ENCODE measurements around the gene EXOC6B.

Gene EXOC6B

GRCh38 chr2:72148837-72149555, 676.8 kb downstream of the EXOC6B start:
- H3K4me2 ChIP-seq (ENCODE audit: insufficient read depth, low read length), result no peak overlapping the region
- H3K4me3 ChIP-seq (ENCODE audit: low read depth in 1 of 2, low read length in 2 of 2), result no peak overlapping the region
- no peaks in the 10 kb centered on the region for H3K4me1 ChIP-seq (ENCODE audit: insufficient read depth, low read length)
- DNase-seq, result no peak
- no peaks in the 10 kb centered on the region for H3K79me2 ChIP-seq (ENCODE audit: insufficient read depth, low read length)
- no peak overlapping the region for H3K27ac ChIP-seq (ENCODE audit: low read length)
- H2AFZ ChIP-seq (ENCODE audit: low read depth, low read length), result no peak overlapping the region
- peaks cover 2% of the 10 kb centered on the region for H3K27me3 ChIP-seq (ENCODE audit: insufficient read depth, low read length, poor library complexity)
- H3K9me3 ChIP-seq (ENCODE audit: insufficient read depth, low read length, severe bottlenecking), result peaks cover 3% of the 10 kb centered on the region
- no peak for ATAC-seq (ENCODE audit: insufficient read depth, low read depth)
- no peaks in the 10 kb centered on the region for H4K20me1 ChIP-seq (ENCODE audit: insufficient read depth, low read length)
- H3K9ac ChIP-seq (ENCODE audit: low read depth, low read length), result no peak overlapping the region
- TF ChIP-seq, protein P1, sequence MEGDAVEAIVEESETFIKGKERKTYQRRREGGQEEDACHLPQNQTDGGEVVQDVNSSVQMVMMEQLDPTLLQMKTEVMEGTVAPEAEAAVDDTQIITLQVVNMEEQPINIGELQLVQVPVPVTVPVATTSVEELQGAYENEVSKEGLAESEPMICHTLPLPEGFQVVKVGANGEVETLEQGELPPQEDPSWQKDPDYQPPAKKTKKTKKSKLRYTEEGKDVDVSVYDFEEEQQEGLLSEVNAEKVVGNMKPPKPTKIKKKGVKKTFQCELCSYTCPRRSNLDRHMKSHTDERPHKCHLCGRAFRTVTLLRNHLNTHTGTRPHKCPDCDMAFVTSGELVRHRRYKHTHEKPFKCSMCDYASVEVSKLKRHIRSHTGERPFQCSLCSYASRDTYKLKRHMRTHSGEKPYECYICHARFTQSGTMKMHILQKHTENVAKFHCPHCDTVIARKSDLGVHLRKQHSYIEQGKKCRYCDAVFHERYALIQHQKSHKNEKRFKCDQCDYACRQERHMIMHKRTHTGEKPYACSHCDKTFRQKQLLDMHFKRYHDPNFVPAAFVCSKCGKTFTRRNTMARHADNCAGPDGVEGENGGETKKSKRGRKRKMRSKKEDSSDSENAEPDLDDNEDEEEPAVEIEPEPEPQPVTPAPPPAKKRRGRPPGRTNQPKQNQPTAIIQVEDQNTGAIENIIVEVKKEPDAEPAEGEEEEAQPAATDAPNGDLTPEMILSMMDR (IDR thresholded peaks at IDR 0.05; ENCODE audit: borderline replicate concordance, extremely low read depth, low read length, poor library complexity, severe bottlenecking), result no peak
- no peak for TF ChIP-seq EZH2 (IDR thresholded peaks at IDR 0.05; ENCODE audit: borderline replicate concordance, low read depth, low read length, severe bottlenecking)
- H3K36me3 ChIP-seq (ENCODE audit: insufficient read depth, low read length), result no peaks in the 10 kb centered on the region

- H4K20me1 ChIP-seq (ENCODE audit: insufficient read depth, low read length), result no peaks in the 10 kb centered on the region
- ATAC-seq (ENCODE audit: insufficient read depth, low read depth) (no peak), DNase-seq (no peak)
- no peaks in the 10 kb centered on the region for H3K36me3 ChIP-seq (ENCODE audit: insufficient read depth, low read length)
- H3K79me2 ChIP-seq (ENCODE audit: insufficient read depth, low read length), result no peaks in the 10 kb centered on the region
- H2AFZ ChIP-seq (ENCODE audit: low read depth, low read length), result no peak overlapping the region
- no peak overlapping the region for H3K27ac ChIP-seq (ENCODE audit: low read length)
- H3K4me3 ChIP-seq (ENCODE audit: low read depth in 1 of 2, low read length in 2 of 2), result no peak overlapping the region
- H3K9ac ChIP-seq (ENCODE audit: low read depth, low read length), result no peak overlapping the region
- H3K4me1 ChIP-seq (ENCODE audit: insufficient read depth, low read length), result no peaks in the 10 kb centered on the region
- TF ChIP-seq, protein P1 (IDR thresholded peaks at IDR 0.05; ENCODE audit: borderline replicate concordance, extremely low read depth, low read length, poor library complexity, severe bottlenecking), result no peak
- TF ChIP-seq EZH2 (IDR thresholded peaks at IDR 0.05; ENCODE audit: borderline replicate concordance, low read depth, low read length, severe bottlenecking), result no peak
- peaks cover 3% of the 10 kb centered on the region for H3K9me3 ChIP-seq (ENCODE audit: insufficient read depth, low read length, severe bottlenecking)
- no peak overlapping the region for H3K4me2 ChIP-seq (ENCODE audit: insufficient read depth, low read length)
- H3K27me3 ChIP-seq (ENCODE audit: insufficient read depth, low read length, poor library complexity), result peaks cover 2% of the 10 kb centered on the region
Observed at GRCh38 chr2:72148003-72148836, 677.6 kb downstream of the EXOC6B start.

- no peak for ATAC-seq (ENCODE audit: insufficient read depth, low read depth)
- peaks cover 2% of the 10 kb centered on the region for H3K27me3 ChIP-seq (ENCODE audit: insufficient read depth, low read length, poor library complexity)
- H2AFZ ChIP-seq (ENCODE audit: low read depth, low read length), result no peak within 1 kb of the TSS
- no peak for TF ChIP-seq EZH2 (IDR thresholded peaks at IDR 0.05; ENCODE audit: borderline replicate concordance, low read depth, low read length, severe bottlenecking)
- TF ChIP-seq, protein P1 (IDR thresholded peaks at IDR 0.05; ENCODE audit: borderline replicate concordance, extremely low read depth, low read length, poor library complexity, severe bottlenecking), result no peak
- H3K9me3 ChIP-seq (ENCODE audit: insufficient read depth, low read length, severe bottlenecking), result peaks cover 3% of the 10 kb centered on the region
- H3K36me3 ChIP-seq (ENCODE audit: insufficient read depth, low read length), result no peaks in the 10 kb centered on the region
- H3K79me2 ChIP-seq (ENCODE audit: insufficient read depth, low read length), result no peaks in the 10 kb centered on the region
- H3K4me1 ChIP-seq (ENCODE audit: insufficient read depth, low read length), result no peaks in the 10 kb centered on the region
- H4K20me1 ChIP-seq (ENCODE audit: insufficient read depth, low read length), result no peaks in the 10 kb centered on the region
- H3K4me2 ChIP-seq (ENCODE audit: insufficient read depth, low read length), result no peak within 1 kb of the TSS
- H3K9ac ChIP-seq (ENCODE audit: low read depth, low read length), result no peak within 1 kb of the TSS
- H3K4me3 ChIP-seq (ENCODE audit: low read depth in 1 of 2, low read length in 2 of 2), result no peak within 1 kb of the TSS
- H3K27ac ChIP-seq (ENCODE audit: low read length), result no peak within 1 kb of the TSS
- no peak for DNase-seq
Observed at GRCh38 chr2:72147303-72147971, 678.4 kb downstream of the EXOC6B start, which contains the start of gene CYP26B1. Gene CYP26B1 (minus strand): TSS chr2:72147862. CDS start chr2:72147834, 28 bp downstream.
